HG02588 (cell line): Measurements from ENCODE around the gene CSNK2A2.

Source experiments
- ATAC-seq: cut with Tn5 transposase; IDR thresholded peaks from one replicate; pipeline ENCODE4 v1.9.1; 2021; ENCODE audit warnings: mild to moderate bottlenecking, moderate library complexity; ENCODE audit not compliant: unreplicated experiment

CSNK2A2 gene

DNA sequence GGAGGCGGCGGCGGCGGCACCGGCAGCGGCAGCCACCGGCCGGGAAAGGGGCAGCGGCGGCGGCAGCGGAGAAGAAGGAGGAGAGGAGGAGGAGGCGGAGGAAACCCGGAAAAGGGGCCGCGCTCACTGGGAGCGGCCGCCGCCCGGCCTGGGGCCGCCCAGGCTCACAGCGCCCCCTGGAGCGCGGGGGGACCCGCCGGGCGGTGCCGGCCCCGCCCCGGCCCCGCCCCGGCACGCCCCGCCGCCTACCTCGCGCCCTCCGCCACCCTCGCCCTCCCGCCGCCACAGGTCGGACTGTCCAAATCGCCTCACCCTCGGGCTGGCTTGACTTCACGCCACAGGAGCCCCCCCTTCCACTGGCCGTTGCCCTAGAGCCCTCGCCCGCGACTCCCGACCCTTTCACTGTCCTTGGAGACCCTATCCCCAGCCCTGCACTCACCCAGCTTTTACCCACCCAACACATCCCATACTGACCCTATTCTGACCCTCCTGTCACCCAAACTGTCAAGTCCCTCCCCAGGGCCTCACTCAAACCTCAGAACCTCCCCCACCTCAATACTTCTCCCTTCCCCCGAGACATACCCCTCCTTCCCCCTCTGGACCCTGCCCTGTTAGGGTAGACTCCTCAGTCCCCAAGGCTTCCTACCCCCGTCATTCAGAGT, at the start of gene CSNK2A2:
TSS of gene CSNK2A2 (minus strand) at position 85 of the 662 bp plus-strand sequence. CDS start 370 bp downstream, outside the sequence.
- peak; percentile 91 for ATAC-seq

DNA sequence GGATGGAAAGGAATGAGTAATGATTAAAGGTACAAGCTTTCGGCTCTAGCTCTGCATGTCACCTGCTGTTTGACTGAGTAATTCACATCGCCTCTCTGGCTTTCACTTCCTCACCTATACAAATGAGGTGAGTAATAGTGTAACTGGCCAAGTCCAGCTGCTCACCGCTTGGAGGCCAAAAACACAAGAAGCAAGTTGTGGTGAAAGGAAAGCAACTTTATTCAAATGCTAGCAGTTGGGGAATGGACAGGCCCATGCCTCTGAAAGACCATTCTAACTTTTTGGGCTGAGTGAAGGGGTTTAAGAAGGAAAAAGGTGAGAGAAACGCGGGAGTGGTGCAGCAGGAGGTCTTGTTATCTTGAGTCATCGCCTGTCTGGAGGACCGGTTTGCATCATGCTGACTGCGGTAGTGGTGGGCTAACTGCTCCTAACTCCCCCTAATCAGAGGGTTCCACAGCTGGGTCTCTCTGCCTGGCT, 45.7 kb upstream of the CSNK2A2 start:
- ATAC-seq: peak; percentile 98

DNA sequence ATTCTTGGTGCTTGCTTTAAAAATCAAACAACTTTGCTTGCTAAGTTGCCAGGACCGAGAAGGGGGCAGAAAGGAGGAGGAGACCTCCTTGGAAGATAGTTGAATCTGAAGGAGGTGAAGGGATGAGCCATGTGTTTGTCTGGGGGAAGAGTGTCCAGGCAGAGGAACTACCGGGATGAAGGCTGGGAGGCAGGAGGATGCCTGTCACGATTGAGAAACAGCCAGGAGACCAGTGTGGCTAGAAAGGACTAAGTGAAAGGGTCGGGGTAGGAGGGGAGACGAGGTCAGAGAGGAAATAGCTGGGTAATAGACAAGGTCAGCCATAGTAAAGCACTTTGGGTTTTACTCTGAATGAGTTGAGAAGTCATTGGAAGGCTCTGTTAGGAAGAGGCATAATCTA, 38.9 kb upstream of the CSNK2A2 start:
- no peak for ATAC-seq

DNA sequence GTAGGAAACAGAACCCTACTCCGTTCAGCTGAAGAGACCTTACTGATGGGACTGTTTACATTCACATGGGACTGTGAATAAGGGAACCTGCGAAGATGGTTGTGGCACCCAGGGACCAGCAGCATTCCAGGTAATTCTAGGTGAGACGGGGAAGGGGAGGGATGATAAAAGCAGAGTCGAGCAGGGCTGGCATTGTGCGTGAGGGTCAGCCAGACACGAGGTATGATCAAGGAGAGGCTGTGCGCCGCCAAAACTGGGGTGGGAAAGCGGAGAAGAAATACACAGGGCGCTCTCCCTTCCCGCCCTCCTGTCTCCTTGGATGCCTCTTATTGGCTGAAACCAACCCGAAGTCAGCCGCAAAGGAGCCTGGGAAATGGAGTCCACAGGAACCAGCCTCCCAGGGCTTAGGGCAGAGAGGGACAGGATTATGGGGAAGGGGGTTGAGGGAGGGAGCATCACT, 38.4 kb upstream of the CSNK2A2 start:
- ATAC-seq: peak; percentile 98

DNA sequence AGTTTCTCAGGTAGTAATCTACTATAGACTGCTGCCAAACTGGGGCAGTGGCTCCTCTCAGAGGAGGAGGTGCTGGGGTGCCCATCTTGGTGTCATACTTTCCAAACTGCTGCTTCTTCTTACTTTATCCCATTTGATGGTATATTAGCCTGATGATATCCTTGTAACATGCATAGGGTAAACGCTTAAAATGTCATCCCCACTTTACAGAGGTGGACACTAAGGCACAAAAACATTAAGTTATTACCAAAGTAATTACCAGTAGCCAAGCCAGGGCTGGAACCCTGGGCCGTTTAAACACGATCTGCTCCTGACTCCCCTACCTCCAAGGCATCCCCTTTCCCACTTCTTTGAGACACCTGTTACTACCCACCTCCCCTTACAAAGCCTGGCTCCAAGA, 37.8 kb upstream of the CSNK2A2 start:
- no peak for ATAC-seq

DNA sequence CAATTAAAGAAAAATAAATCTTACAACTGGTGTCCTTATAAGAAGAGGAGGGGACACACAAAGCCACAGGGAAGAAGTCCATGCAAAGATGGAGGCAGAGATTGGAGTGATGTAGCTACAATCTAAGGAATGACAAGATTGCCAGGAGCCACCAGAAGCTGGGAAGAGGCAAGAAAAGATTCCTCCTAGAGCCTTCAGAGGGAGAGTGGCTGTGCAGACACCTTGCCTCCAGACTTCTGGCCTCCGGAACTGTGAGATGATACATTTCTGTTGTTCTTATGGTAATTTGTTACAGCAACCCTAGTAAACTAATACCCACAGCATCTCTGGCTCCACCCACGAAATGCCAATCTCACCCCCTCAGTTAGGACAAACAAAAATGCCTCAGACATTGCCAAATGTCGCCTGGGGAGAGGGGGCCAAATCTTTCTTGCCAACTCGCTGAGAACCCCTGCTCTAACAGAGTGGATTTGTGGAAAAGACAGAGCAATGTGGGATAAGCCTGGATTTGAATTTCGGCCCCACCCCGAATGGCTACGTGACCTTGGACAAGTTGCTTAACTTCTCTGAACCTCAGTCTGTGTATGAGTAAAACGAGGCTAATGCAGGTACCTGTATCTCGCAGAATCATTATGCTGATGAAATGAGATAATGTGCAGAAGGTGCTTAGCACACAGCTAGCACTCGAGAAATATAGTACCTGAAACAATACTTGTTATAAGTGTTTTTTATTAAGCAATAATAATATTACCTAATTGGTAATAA, 37.1 kb upstream of the CSNK2A2 start:
- no peak for ATAC-seq

DNA sequence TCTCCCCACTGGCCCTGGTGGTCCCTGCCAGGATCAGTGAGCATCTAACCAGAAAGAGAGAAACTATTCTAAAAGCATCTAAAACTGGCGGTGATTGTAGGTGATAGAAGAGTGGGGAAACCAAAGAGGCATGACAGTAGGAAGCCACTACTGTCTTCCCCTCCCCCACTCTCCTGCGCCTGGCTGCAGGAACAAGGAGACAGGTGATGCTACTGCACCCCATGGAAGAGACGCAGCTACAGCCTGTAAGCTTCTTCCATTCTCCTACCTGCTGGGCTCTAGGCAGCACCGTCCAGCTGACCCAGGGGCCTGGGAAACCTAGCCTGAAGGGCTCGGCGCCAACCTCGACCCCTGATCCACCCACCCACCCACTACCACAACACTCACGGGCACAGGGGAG, 32.4 kb upstream of the CSNK2A2 start:
- no peak for ATAC-seq

DNA sequence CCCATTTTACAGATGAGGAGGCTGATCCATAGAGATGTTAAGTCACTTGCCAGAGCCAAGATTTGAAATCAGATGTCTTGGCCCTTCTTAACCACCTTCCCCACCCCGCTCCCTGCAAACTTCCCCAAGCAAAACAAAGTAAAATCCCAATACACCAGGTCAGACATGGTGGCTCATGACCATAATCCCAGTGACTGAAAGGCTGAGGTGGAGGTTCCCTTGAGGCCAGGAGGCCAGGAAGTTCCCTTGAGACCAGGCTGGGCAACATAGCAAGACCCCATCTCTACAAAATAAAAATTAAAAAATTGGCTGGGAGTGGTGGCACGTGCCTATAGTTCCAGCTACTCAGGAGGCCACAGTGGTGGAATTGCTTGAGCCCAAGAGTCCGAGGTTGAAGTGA, 28.9 kb upstream of the CSNK2A2 start:
- ATAC-seq: no peak

DNA sequence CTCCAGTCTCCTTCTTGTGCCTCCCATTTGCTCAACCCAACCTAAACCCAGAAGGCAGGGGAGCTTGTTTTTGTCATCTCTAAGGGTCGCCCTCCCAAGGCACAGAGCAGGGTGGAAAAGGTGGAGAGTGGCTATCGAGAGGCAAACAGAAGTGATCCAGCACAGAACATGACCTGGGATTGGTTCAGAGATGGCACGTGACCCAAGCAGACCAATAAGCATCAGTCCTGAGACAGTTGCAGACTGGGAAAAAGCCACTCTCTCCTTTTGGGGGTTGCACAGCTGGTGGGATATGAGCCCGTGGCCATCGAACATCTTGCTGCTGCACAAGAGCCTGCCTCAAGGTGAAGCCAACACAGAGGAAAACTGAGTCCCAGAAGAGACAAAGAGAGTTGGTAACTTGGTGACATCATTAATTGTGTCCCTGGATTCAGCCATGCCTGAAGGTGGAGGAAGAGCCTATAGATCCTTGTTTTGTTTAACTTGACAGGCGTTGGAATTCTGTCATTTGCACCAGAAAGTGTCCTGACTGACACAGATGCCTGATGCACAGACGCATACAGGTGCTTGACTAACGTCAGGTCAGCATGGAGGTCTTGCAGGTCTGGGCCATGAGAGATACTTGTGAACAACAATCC, 28.2 kb upstream of the CSNK2A2 start:
- ATAC-seq: no peak

DNA sequence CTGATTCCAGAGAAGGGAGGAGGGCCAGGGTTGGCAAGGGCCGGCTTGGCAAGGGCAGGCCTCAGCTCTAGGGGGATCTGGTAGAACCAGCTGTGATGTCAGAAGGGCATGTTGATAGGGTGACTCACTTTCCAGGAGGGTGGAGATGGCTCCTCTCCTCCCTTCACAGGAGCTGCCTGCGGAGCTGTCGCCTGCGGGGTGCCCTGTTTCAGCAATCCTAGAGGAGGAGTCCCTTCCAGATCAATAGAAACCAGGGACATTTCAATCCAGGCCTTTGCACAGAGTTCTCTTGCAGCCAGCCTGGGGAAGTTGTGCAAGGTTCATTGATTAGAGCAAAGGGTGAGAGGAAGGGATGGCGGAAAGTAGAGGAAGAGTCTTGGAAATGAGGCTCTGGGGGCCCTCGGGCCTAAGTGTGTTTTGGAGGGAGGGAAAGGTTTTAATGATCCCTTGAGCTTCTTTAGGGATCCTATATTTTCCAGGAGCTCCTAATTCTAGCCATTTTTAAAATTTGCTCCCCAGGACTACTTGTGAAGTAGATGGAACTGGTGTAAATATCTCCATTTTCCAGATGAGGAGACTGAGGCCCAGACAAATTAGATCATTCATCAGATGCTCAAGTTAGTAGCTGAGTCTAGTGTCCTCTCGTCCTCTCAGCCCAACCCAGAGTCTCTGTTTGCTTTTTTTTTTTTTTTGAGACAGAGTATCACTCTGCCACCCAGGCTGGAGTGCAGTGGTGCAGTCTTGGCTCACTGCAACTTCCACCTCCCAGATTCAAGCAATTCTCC, 24.8 kb upstream of the CSNK2A2 start:
- ATAC-seq: no peak

DNA sequence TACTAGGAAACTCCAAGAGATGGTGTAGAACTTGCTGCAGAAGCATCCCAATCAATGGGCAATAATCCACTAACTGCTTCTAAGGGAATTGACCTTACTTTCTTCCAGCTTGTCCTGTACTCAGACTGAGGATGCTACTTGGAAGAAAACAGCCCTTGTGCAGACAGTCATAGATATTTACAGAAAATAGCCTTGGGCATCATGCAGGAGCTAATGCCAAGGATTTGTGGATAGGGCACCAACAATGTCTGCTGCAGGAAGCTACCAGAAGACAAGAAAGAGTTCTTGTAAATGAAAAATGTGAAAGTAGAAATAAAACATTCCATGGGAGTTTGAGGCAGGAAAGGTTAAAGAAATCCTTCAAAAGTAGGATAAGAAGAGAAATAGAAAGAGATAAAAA, 21.5 kb upstream of the CSNK2A2 start:
- ATAC-seq: no peak

DNA sequence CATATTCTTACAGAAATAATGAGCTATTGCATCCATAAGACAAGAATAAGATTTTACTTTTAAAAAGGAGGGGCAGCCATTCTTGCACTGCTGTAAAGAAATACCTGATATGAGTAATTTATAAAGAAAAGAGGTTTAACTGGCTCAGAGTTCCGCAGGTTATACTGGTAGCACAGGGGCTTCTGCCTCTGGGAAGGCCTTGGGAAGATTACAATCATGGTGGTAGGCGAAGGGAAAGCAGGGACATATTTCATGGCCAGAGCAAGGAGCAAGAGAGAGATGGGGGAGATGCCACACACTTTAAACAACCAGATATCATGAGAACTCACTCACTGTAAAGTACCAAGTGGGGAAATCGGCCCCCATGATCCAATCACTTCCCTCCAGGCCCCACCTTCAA, 20.9 kb upstream of the CSNK2A2 start:
- no peak for ATAC-seq

DNA sequence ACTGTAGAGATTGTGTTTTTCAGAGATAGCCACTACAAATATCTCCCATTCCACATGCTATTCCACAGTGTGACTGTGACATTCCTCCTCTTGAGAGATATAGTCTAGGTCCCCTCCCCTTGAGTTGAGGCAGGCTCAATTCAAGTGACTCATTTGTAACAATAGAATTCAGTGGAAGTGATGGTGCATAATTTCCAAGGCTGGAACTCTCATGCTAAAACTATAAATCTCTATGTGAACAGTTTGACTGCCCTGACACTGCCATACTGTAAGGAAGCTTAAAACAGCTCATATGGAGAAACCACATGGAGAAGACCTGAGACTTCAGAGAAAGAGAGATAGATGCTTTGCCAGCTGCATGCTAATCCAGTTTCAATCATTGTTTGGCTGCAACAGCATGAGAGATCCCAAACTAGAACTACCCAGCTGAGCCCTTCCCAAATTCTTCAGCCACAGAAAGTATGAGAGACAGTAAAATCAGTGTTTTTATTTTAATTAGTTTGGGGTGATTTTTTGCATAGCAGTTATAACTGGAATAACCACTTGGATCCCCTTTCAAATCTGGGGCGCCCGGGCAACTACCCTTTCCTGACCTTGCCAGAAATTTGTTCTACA, 19.5 kb upstream of the CSNK2A2 start:
- ATAC-seq: no peak

DNA sequence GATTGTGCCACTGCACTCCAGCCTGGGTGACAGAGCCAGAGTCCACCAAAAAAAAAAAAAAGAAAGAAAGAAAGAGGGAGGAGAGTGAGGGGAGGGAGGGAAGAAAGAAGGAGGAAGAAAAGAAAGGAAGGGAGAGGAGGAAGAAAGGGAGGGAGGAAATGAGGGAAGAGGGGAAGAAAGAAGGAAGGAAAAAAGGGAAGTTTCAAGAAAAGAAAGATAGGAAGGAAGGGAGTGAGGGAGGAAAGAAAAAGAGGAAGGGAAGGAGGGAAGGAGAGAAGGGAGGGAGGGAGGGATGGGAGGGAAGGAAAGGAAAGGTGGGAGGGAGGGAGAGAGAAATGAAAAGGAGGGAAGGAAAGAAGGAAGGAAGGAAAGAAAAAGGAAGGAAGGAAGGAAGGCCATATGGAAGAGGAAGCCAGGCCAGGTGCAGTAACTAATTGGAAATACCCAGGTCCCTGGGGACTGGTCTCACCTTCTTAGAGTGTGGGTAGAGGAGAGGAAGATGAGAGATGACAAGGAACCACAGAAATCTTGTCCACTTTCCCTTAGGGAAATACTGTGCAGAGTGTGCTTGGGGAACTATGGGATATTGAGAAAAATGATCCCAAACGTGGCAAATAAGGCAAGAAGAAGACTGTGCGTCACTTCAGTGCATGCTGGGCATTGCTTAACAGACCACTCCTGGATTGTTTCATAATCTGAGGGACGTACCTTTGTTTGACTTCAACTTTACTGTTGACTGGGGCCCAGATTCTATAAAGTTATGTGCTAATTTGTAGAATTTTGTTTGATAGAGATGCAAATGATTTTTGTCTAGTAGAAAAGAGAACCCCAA, 15.1 kb upstream of the CSNK2A2 start:
- ATAC-seq: no peak

DNA sequence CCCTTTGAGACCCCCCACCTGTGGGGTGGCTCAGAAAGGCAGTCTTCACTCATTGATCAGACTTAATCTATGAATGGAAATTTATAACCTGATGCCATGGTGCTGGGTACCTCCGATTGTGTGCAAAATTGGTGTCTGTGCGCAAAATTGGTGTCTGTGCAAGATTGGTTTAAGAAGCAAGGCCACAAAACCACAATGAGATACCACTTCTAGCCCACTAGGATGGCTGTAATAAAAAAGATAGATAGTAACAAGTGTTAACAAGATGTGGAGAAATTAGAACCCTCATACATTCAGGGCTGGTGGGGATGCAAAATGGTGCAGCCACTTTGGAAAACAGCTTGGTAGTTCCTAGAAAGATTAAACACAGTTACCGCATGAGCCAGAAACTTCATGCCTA, 13.9 kb upstream of the CSNK2A2 start:
- no peak for ATAC-seq

DNA sequence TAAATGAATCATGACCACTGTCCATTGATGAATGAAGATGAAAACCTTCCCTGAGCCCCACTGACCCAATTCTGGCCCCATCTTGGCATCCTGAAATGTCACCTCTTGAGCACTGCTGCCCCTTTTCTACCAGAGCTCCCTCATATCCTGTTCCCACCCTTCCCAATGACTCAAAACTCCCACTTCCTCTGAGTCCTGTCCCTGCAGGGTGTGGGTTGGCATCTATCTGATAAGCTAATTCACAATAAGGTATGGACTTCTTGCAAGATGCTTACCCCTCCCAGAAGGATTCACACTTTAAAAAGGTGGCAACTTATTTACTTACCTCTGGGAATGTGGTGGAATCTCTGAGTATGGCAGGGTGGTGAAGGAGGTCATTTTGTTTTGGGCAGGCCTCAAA, 13.3 kb upstream of the CSNK2A2 start:
- ATAC-seq: no peak

DNA sequence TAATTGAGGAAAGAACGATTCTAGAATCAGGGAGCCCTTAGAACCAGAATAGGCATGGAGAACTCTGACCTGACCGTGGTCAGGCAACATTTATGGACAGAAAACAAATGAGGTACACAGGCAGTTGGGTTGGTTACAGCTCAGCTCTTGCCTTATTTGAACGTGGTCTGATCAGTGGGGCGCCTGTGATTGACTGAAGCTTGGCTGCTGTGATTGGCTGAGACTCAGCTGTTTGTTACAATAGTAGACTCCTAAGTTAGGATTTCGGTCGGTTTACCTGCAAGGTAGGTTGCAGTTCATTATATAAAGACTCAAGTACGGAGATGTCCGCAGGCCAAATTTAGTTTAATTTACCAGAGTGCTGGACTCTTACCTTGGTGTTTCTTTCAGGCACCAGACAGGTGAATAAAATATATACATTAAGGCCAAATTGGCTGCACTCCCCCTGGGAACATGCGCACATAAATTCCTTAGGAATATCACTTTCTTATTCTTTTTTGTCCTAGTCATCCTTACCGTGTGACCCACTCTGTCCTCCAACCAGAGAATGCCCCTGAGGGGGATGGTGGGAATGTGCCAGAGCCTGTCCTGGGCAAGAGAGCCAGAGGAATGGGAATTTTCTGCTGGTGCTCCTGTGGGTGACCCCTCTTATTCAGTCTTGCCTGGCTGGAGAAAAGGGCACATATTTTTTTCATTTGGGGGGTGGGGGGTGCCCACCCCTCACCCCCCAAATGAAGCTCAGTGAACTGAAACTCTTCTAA, 7.5 kb upstream of the CSNK2A2 start:
- no peak for ATAC-seq

DNA sequence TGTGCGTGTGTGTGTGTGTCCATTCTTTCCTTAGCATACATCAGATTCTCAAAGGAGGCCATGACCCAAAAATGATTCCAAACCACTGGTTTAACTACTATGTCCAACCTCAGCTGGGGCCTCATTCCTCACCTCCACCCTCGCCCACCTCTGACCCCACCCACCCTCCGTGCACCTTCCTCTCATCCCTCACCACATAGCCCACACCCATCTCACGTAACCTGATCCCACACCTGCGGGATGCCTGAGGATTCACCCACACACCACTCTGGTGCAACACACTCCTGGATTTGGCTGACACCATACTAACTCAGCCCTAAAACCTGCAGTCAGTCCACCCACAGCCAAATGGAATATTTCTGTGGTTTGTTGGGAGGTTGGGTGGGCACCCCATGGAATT, 3.3 kb upstream of the CSNK2A2 start:
- no peak for ATAC-seq
